AG04449 (cell line): ENCODE measurements around the gene KIF5C.

ENCODE experiments used
- CTCF ChIA-PET: fragments of 350-600 bp; formaldehyde crosslinking; extraction: SDS; loops from one replicate; lab custom pipeline; 2021; ENCODE audit warnings: antibody characterized with exemption; lab: Yijun Ruan, JAX
- POLR2A ChIA-PET: fragments of 400-600, 350-600 bp; formaldehyde crosslinking; extraction: SDS; loops from one replicate; lab custom pipeline; 2020; ENCODE audit warnings: antibody characterized with exemption, inconsistent platforms; lab: Yijun Ruan, JAX
- DNase-seq: peaks from one replicate; pipeline ENCODE4 v3.0.0-alpha.2; 2010; ENCODE audit warnings: low read depth, low spot score
- H3K4me3 ChIP-seq: 2 replicates; pipeline ENCODE4 v1.5.1; 2011; ENCODE audit warnings: low read depth, mild to moderate bottlenecking, control low read depth, low read length
- CTCF ChIP-seq: IDR thresholded peaks from one replicate; pipeline ENCODE4 v1.5.1; 2011; ENCODE audit warnings: mild to moderate bottlenecking, moderate library complexity, low read length, control low read depth, inconsistent platforms; ENCODE audit not compliant: insufficient read depth; ENCODE audit errors: missing control alignments

KIF5C gene

GRCh38 chr2:148943097-148943496 lies 68.1 kb downstream of the KIF5C start:
- H3K4me3 ChIP-seq = no peak overlapping the region
- no peak for TF ChIP-seq CTCF
- CTCF ChIA-PET = no interaction called here
- POLR2A ChIA-PET = interaction anchor here (1.1 kb wide), 1 partner anchor 298 kb away, joined by 3 read pairs; no protein-coding TSS in a partner anchor
- no peak for DNase-seq

- CTCF ChIA-PET = no interaction called here
- H3K4me3 ChIP-seq = no peak overlapping the region
- POLR2A ChIA-PET = no interaction called here
- DNase-seq = no peak
- TF ChIP-seq CTCF = no peak
Measured at GRCh38 chr2:148944536-148944935, 69.5 kb downstream of the KIF5C start.

DNA sequence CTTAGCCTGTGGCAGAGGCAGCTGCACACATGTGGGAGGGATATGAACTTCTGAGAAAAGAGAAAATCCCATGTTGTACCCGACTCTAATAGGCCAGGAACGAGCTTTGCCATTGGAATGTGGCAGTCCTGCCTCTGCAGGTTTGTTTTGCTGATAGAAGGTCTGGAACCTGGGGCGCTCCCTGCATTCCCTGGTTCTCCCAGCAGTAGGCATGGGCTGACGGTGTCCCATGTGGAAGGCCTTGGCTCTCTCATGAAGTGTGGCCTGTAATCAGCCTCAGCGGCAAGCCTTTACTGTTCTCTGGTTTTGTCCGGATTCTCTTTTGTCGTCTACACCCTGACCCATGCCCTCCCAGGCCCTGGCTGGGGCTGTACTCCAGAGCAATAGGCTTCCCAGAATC lies 72.3 kb downstream of the KIF5C start:
- POLR2A ChIA-PET = no interaction called here
- CTCF ChIA-PET = interaction anchor here (0.7 to 1.3 kb wide), 3 partner anchors 9 to 1688 kb away, joined by 3 read pairs; no protein-coding TSS in a partner anchor
- TF ChIP-seq CTCF = no peak

GRCh38 chr2:148948868-148949267 lies 73.8 kb downstream of the KIF5C start:
- CTCF ChIA-PET = interaction anchor here (1.0 kb wide), 1 partner anchor 38 kb away, joined by 3 read pairs; no protein-coding TSS in a partner anchor
- H3K4me3 ChIP-seq = no peak overlapping the region
- TF ChIP-seq CTCF = no peak
- POLR2A ChIA-PET = no interaction called here
- DNase-seq = no peak

More for the DNA sequence above, 72.3 kb downstream of the KIF5C start:
- no peak for DNase-seq
- H3K4me3 ChIP-seq = no peak overlapping the region

- TF ChIP-seq CTCF = no peak
- ChIA-PET POLR2A (no interaction called here), CTCF (no interaction called here)
- no peak for DNase-seq
- H3K4me3 ChIP-seq = no peak overlapping the region
Measured at GRCh38 chr2:148949348-148949747, 74.3 kb downstream of the KIF5C start.

- TF ChIP-seq CTCF = no peak
- ChIA-PET POLR2A (no interaction called here), CTCF (no interaction called here)
- DNase-seq = no peak
- no peak overlapping the region for H3K4me3 ChIP-seq
Measured at GRCh38 chr2:148952621-148953020, 77.6 kb downstream of the KIF5C start.
